B cell (primary cell): ENCODE results near the gene MAN2A1. TPM values are rescaled to one million over a fixed set of nuclear protein-coding genes. Genes with fewer than 3 reads are reported as not detected.

Source experiments
- ATAC-seq: fragments of 200-7000 bp; cut with Tn5 transposase; one replicate; pipeline ENCODE4 v1.10.0; 2021; ENCODE audit warnings: low read depth, mild to moderate bottlenecking, moderate number of reproducible peaks, moderate library complexity
- CTCF ChIA-PET: fragments of 350-600 bp; sonication (Branson Sonifier 250); formaldehyde crosslinking; loops from one replicate; lab custom pipeline; 2021; ENCODE audit warnings: antibody characterized with exemption, inconsistent platforms; lab: Charles Lee
- POLR2A ChIA-PET: fragments of 350-600 bp; sonication (Branson Sonifier 250); formaldehyde crosslinking; loops from one replicate; lab custom pipeline; 2021; ENCODE audit warnings: antibody characterized with exemption; lab: Charles Lee
- DNase-seq: peaks from one replicate; pipeline ENCODE4 v3.0.0; 2013
- H2AFZ ChIP-seq: 2 replicates; pipeline ENCODE4 v1.6.1; 2012; ENCODE audit warnings: mild to moderate bottlenecking, low read depth, low read length; ENCODE audit not compliant: insufficient read depth, poor library complexity, severe bottlenecking
- H3K27ac ChIP-seq, 2 donors: 1 replicate in 1 of 2; 2 replicates in 1 of 2; pipeline ENCODE4 v1.5.1; 2012 to 2013; ENCODE audit warnings: low read length in 2 of 2, mild to moderate bottlenecking in 2 of 2, moderate library complexity in 1 of 2
- H3K27me3 ChIP-seq, 4 experiments: fragments of 200-600 bp in 1 of 4; sonication (generic) in 1 of 4; replicated peaks in 1 of 4; 1 replicate in 2 of 4; 2 replicates in 2 of 4; pipeline versions ENCODE4 v1.6.1 to v1.7.0; 2013 to 2016; ENCODE audit warnings: low read length in 3 of 4, mild to moderate bottlenecking in 2 of 4, mixed read lengths in 1 of 4, moderate library complexity in 1 of 4; ENCODE audit not compliant: insufficient read depth in 4 of 4, control insufficient read depth in 3 of 4; ENCODE audit errors: control extremely low read depth in 1 of 4
- H3K36me3 ChIP-seq, 2 experiments: replicated peaks in 1 of 2; 1 replicate in 1 of 2; 2 replicates in 1 of 2; pipeline versions ENCODE4 v1.6.1 to v1.7.1; 2013; ENCODE audit warnings: low read length in 1 of 2; ENCODE audit not compliant: insufficient read depth in 2 of 2, control insufficient read depth in 1 of 2; ENCODE audit errors: control extremely low read depth in 1 of 2, extremely low read depth in 1 of 2
- H3K4me1 ChIP-seq, 2 donors: fragments of 200-600 bp in 1 of 2; sonication (generic) in 1 of 2; 1 replicate in 1 of 2; 2 replicates in 1 of 2; pipeline versions ENCODE4 v1.5.1 to v1.6.1; 2013 to 2017; ENCODE audit warnings: low read length in 2 of 2; ENCODE audit not compliant: control insufficient read depth in 2 of 2, insufficient read depth in 2 of 2
- H3K4me2 ChIP-seq: replicated peaks from 2 replicates; pipeline ENCODE3; 2012; ENCODE audit warnings: mild to moderate bottlenecking, low read depth, low read length; ENCODE audit not compliant: poor library complexity, severe bottlenecking
- H3K4me3 ChIP-seq, 5 experiments: fragments of 200-600 bp in 1 of 5; sonication (generic) in 1 of 5; 1 replicate in 3 of 5; 2 replicates in 2 of 5; pipeline versions ENCODE4 v1.5.1 to v1.7.0; 2011 to 2016; ENCODE audit warnings: low read length in 4 of 5, mild to moderate bottlenecking in 4 of 5, low read depth in 2 of 5, control low read depth in 1 of 5, moderate library complexity in 1 of 5; ENCODE audit not compliant: insufficient read depth in 1 of 5; ENCODE audit errors: control extremely low read depth in 1 of 5, extremely low read depth in 1 of 5
- H3K79me2 ChIP-seq: fragments of 200-600 bp; sonication (generic); one replicate; pipeline ENCODE4 v1.6.0; 2016; ENCODE audit warnings: low read length; ENCODE audit not compliant: control insufficient read depth, insufficient read depth
- H3K9ac ChIP-seq: fragments of 200-600 bp; sonication (generic); 2 replicates; pipeline ENCODE4 v1.6.1; 2017; ENCODE audit warnings: mild to moderate bottlenecking, low read length, moderate library complexity
- H3K9me3 ChIP-seq, 3 donors: one replicate each; pipeline versions ENCODE4 v1.6.1 to v1.7.1; 2013; ENCODE audit warnings: low read length in 2 of 3; ENCODE audit not compliant: control insufficient read depth in 2 of 3, insufficient read depth in 1 of 3; ENCODE audit errors: control extremely low read depth in 1 of 3
- H4K20me1 ChIP-seq: 2 replicates; pipeline ENCODE4 v1.6.0; 2012; ENCODE audit warnings: mild to moderate bottlenecking, low read length; ENCODE audit not compliant: insufficient read depth, control insufficient read depth, poor library complexity, severe bottlenecking
- H3K27ac Mint-ChIP-seq: one replicate; pipeline ENCODE4 v1.8.0; 2021; ENCODE audit warnings: mixed read lengths
- H3K27me3 Mint-ChIP-seq: one replicate; pipeline ENCODE4 v1.8.0; 2021; ENCODE audit warnings: mixed read lengths
- H3K4me1 Mint-ChIP-seq: one replicate; pipeline ENCODE4 v1.8.0; 2021; ENCODE audit warnings: mixed read lengths
- H3K4me3 Mint-ChIP-seq: one replicate; pipeline ENCODE4 v1.8.0; 2021; ENCODE audit warnings: mixed read lengths
- H3K9me3 Mint-ChIP-seq: one replicate; pipeline ENCODE4 v1.8.0; 2022; ENCODE audit warnings: mixed read lengths; ENCODE audit not compliant: insufficient read depth
- EZH2 ChIP-seq: IDR thresholded peaks from 2 replicates; pipeline ENCODE4 v1.6.1; 2012; ENCODE audit warnings: borderline replicate concordance, low read depth, mild to moderate bottlenecking, moderate library complexity, low read length; ENCODE audit not compliant: insufficient read depth, poor library complexity, severe bottlenecking
- WGBS: methylation state at CpG from one replicate; pipeline ENCODE4 v1.1.5; 2013; ENCODE audit warnings: missing lambda C conversion rate; ENCODE audit not compliant: insufficient coverage; 5-methylcytosine and 5-hydroxymethylcytosine counted together
- intact Hi-C: fragments of 100-400 bp; cut with micrococcal nuclease; formaldehyde crosslinking; loops from one replicate; pipeline ENCODE4 v1.10.0; 2022
- polyA plus RNA-seq: library from polyadenylated mRNA; depleted of rRNA; stranded (reverse); fragments of >200 nt; gene quantifications from 2 replicates; pipeline ENCODE4 v1.2.3, GENCODE V29; 2012
- total RNA-seq, 2 donors: library from RNA; stranded (reverse); fragments of 120-200 nt in 1 of 2; gene quantifications; 1 replicate in 1 of 2; 2 replicates in 1 of 2; pipeline versions ENCODE4 v1.2.3 to v1.2.4, GENCODE V29; 2013 to 2022
- TF ChIP-seq, protein P1 (sequence below): fragments of 200-600 bp; IDR thresholded peaks from one replicate; pipeline ENCODE4 v1.8.0; 2022; ENCODE audit warnings: antibody characterized with exemption, mild to moderate bottlenecking

Gene MAN2A1
- total and polyA plus RNA-seq, 2 donors (not counting 1 experiment from before 2014, with no cell fraction given) = 12.7 to 55.0 TPM

DNA sequence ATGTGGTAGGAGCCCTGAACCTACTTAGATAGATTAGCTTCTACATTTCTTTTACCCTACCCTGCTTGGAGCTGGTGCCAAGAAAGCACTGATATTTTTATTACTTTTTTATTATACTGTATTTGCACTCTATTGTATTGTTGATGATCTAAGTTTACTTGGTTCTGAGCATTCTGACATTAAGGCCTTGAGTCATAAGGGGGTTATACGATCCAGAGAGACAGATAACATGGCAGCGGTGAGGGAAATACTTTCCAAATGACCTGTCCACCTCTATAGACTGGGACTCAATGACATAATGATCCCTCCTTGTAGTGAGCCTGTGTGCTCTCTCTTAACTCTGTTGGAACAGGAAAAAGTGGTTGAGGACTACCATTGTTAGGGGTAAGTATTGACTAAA, 176.3 kb downstream of the MAN2A1 start:
- no peak overlapping the region for H3K4me2 ChIP-seq
- POLR2A ChIA-PET = no interaction called here

DNA sequence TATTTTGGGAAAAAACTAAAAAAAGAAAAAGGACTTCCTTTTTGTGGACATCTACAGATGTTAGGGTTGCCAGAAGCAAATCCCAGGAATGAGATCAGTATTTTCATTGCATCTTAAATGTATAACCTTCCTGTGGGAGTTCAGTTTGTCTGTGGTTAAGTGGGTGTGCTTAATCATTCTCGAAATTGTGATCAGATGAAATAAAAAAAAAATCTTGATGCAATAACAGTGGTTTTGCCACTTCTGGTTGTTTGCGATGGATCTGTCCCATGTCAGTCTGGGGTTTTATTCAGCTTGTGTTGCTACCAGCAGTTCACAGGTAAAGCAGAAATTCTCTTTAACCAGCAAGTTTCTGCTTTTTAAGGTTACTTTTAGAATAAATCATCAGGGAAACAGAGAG, 179.0 kb downstream of the MAN2A1 start:
- ChIA-PET CTCF (no interaction called here), POLR2A (no interaction called here)
- Histone ChIP-seq H3K36me3 (peaks cover 3 to 33% of the 10 kb centered on the region in 2 experiments), H3K27me3 (no peaks in the 10 kb centered on the region), H3K9ac (no peak overlapping the region), H3K27ac (no peak overlapping the region), H3K4me1 (no peaks in the 10 kb centered on the region), H3K4me3 (no peak overlapping the region), H3K4me2 (no peak overlapping the region), H3K79me2 (no peaks in the 10 kb centered on the region), H2AFZ (no peak overlapping the region), H4K20me1 (no peaks in the 10 kb centered on the region), H3K9me3 (peaks cover 0 to 3% (median 0%) of the 10 kb centered on the region in 3 donors)
- H3K4me3 Mint-ChIP-seq = no peak overlapping the region
- WGBS = 33% methylated on average over 2 of the region's 2 CpGs
- TF ChIP-seq EZH2 = no peak
- TF ChIP-seq, protein P1, sequence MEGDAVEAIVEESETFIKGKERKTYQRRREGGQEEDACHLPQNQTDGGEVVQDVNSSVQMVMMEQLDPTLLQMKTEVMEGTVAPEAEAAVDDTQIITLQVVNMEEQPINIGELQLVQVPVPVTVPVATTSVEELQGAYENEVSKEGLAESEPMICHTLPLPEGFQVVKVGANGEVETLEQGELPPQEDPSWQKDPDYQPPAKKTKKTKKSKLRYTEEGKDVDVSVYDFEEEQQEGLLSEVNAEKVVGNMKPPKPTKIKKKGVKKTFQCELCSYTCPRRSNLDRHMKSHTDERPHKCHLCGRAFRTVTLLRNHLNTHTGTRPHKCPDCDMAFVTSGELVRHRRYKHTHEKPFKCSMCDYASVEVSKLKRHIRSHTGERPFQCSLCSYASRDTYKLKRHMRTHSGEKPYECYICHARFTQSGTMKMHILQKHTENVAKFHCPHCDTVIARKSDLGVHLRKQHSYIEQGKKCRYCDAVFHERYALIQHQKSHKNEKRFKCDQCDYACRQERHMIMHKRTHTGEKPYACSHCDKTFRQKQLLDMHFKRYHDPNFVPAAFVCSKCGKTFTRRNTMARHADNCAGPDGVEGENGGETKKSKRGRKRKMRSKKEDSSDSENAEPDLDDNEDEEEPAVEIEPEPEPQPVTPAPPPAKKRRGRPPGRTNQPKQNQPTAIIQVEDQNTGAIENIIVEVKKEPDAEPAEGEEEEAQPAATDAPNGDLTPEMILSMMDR = no peak
- H3K4me1 Mint-ChIP-seq = peaks cover 2% of the 10 kb centered on the region
- DNase-seq = no peak
- intact Hi-C loops = no loop called here
- H3K27me3 Mint-ChIP-seq = no peaks in the 10 kb centered on the region
- ATAC-seq = no peak
- peaks cover 12% of the 10 kb centered on the region for H3K9me3 Mint-ChIP-seq
- H3K27ac Mint-ChIP-seq = no peak overlapping the region

More for the DNA sequence above, 176.3 kb downstream of the MAN2A1 start:
- H3K9ac ChIP-seq = no peak overlapping the region
- peaks cover 2% of the 10 kb centered on the region for H3K9me3 Mint-ChIP-seq
- H3K79me2 ChIP-seq = no peaks in the 10 kb centered on the region
- no peaks in the 10 kb centered on the region for H3K27me3 ChIP-seq
- peaks cover 2% of the 10 kb centered on the region for H3K4me1 Mint-ChIP-seq
- ATAC-seq (no peak), DNase-seq (no peak)
- no peaks in the 10 kb centered on the region for H4K20me1 ChIP-seq
- no peak for TF ChIP-seq EZH2
- no peaks in the 10 kb centered on the region for H3K9me3 ChIP-seq
- intact Hi-C loops = no loop called here
- no peaks in the 10 kb centered on the region for H3K27me3 Mint-ChIP-seq
- WGBS = no CpG with 5 or more reads among the region's 2 CpGs
- H3K36me3 ChIP-seq = peaks cover 3 to 55% of the 10 kb centered on the region in 2 experiments
- no peaks in the 10 kb centered on the region for H3K4me1 ChIP-seq
- H3K27ac ChIP-seq = no peak overlapping the region
- no peak overlapping the region for H2AFZ ChIP-seq
- no peak overlapping the region for H3K4me3 Mint-ChIP-seq
- CTCF ChIA-PET = no interaction called here
- no peak overlapping the region for H3K4me3 ChIP-seq
- no peak overlapping the region for H3K27ac Mint-ChIP-seq
